ENCODE data around the gene MRPL1.

DNA sequence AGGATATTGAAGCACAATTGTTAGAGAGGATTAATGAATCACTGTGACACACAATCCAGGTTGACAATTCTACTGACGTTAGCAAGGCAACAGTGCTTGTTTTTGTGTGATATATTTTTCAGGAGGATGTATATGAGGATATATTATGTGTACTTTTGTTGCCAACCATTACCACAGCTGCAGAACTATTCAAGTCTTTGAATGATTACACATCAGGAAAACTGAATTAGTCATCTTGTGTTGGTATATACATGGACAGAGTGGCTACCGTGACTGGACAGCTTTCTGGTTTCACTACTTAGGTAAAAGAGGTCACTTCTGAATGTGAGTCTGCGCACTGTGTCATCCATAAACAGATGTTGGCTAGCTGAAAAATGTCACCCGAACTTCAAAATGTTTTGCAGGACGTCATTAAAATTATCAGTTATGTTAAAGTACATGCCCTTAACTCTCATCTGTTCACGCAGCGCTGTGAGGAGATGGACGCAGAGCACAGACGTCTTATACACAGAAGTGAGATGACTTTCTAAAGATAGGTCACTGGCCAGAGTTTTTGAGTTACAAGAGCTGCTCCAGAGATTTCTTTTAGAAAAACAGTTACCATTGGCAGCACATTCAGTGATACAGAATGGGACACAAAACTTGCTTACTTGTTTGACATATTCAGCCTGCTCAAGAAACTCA is 69.0 kb downstream of the MRPL1 start:
- TF ChIP-seq, protein P1, sequence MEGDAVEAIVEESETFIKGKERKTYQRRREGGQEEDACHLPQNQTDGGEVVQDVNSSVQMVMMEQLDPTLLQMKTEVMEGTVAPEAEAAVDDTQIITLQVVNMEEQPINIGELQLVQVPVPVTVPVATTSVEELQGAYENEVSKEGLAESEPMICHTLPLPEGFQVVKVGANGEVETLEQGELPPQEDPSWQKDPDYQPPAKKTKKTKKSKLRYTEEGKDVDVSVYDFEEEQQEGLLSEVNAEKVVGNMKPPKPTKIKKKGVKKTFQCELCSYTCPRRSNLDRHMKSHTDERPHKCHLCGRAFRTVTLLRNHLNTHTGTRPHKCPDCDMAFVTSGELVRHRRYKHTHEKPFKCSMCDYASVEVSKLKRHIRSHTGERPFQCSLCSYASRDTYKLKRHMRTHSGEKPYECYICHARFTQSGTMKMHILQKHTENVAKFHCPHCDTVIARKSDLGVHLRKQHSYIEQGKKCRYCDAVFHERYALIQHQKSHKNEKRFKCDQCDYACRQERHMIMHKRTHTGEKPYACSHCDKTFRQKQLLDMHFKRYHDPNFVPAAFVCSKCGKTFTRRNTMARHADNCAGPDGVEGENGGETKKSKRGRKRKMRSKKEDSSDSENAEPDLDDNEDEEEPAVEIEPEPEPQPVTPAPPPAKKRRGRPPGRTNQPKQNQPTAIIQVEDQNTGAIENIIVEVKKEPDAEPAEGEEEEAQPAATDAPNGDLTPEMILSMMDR (IDR thresholded peaks at IDR 0.05) = no peak
- TF ChIP-seq MYC (IDR thresholded peaks at IDR 0.05; ENCODE audit: borderline replicate concordance, low read length) (no peak), KDM1A (IDR thresholded peaks at IDR 0.05; ENCODE audit: low read depth) (no peak), ELK1 (IDR thresholded peaks at IDR 0.05; ENCODE audit: low read depth, low read length) (no peak), CEBPB (IDR thresholded peaks at IDR 0.05) (no peak), RFX5 (IDR thresholded peaks at IDR 0.05) (no peak), POLR2A (IDR thresholded peaks at IDR 0.05; ENCODE audit: low read length) (no peak), ZC3H11A (IDR thresholded peaks at IDR 0.05) (no peak)

Measured in A549 (cell line).